Transverse colon (tissue), 4 donors: ENCODE results near the gene KDM1B. TPM values are rescaled to one million over a fixed set of nuclear protein-coding genes. Genes with fewer than 3 reads are reported as not detected.

Source experiments
- DNase-seq: peaks from one replicate; pipeline ENCODE4 v3.0.0-alpha.2; 2019
- H3K27ac ChIP-seq, 4 donors: fragments of 200-600 bp; sonication (generic); 2 replicates each; pipeline ENCODE4 v1.5.1; 2016 to 2018; ENCODE audit warnings: inconsistent platforms in 4 of 4
- H3K27me3 ChIP-seq: fragments of 200-600 bp; sonication (generic); 2 replicates; pipeline ENCODE4 v1.5.1; 2017; ENCODE audit warnings: inconsistent platforms
- H3K36me3 ChIP-seq, 4 donors: fragments of 200-600 bp; sonication (generic); 2 replicates each; pipeline ENCODE4 v1.5.1; 2017 to 2019; ENCODE audit warnings: inconsistent platforms in 4 of 4
- H3K4me1 ChIP-seq, 4 donors: fragments of 200-600 bp; sonication (generic); 2 replicates each; pipeline ENCODE4 v1.5.1; 2017 to 2020; ENCODE audit warnings: inconsistent platforms in 4 of 4
- H3K4me3 ChIP-seq, 4 donors: fragments of 200-600 bp; sonication (generic); 1 replicate in 1 of 4; 2 replicates in 3 of 4; pipeline versions ENCODE4 v1.5.1 to v1.6.1; 2017 to 2019; ENCODE audit warnings: inconsistent platforms in 4 of 4
- H3K9me3 ChIP-seq, 2 donors: fragments of 200-600 bp; sonication (generic); 2 replicates each; pipeline ENCODE4 v1.5.1; 2017 to 2019; ENCODE audit warnings: inconsistent platforms in 2 of 2
- EP300 ChIP-seq: sonication (generic); formaldehyde crosslinking; IDR thresholded peaks from one replicate; pipeline ENCODE4 v1.6.1; 2017; ENCODE audit warnings: antibody characterized with exemption, low read depth
- POLR2A ChIP-seq: fragments of 450-650 bp; IDR thresholded peaks from one replicate; pipeline ENCODE4 v1.6.1; 2016; ENCODE audit warnings: antibody characterized with exemption, mild to moderate bottlenecking, moderate library complexity
- POLR2AphosphoS5 ChIP-seq, 3 donors: sonication (generic); formaldehyde crosslinking; IDR thresholded peaks; one replicate each; pipeline ENCODE4 v1.6.1; 2016; ENCODE audit warnings: antibody characterized with exemption in 3 of 3
- WGBS, 2 donors: methylation state at CpG; one replicate each; pipeline ENCODE4 v1.1.5; 2018; ENCODE audit warnings: low coverage in 1 of 2; 5-methylcytosine and 5-hydroxymethylcytosine counted together
- in situ Hi-C, 4 donors: fragments of 200-750 bp; cut with MboI; loops; one replicate each; pipeline versions ENCODE4 v1.15.0 to v1.15.1; 2017; ENCODE audit warnings: low sequenced_read_pairs in 3 of 4, low pct_ligation_motif_present in 1 of 4, low pct_unique_long_range_greater_than_20kb in 1 of 4
- intact Hi-C: fragments of 100-400 bp; cut with DNase I; formaldehyde crosslinking; loops from one replicate; pipeline ENCODE4 v1.15.1; 2023; ENCODE audit warnings: low total_unique reads
- total RNA-seq, 4 donors: library from RNA; depleted of rRNA; stranded (reverse); fragments of >200 nt; gene quantifications; one replicate each; pipeline ENCODE4 v1.1.0, GENCODE V29; 2016
- TF ChIP-seq, protein P1 (sequence below), 5 experiments: fragments of 200-600 bp in 3 of 5; fragments of 450-650 bp in 2 of 5; sonication (generic) in 3 of 5; IDR thresholded peaks; 1 replicate in 2 of 5; 2 replicates in 3 of 5; pipeline ENCODE4 v1.5.1; 2016 to 2017; ENCODE audit warnings: antibody characterized with exemption in 5 of 5, inconsistent platforms in 3 of 5, mild to moderate bottlenecking in 2 of 5, moderate library complexity in 1 of 5

Gene KDM1B
- total RNA-seq, 4 donors from 2014 or later: 18.9 to 70.7 (median 40.0) TPM

DNA sequence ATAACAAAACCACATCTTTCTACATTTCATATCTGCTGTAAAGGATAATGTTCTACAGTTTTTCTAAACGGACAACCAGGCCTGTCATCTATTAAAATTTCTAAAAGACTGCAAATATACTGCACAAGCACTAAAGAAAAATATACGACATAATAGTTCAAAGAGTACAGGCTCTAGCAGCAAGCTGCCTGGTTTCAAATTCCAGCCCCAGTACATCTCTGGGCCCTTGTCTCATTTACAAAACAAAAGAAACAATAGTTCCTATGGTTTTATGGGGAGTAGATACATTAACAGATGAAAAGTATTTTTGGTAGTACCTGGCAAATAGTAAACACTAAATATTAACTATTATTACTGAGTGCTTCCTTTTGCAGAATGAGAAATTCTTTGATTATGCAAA, 85.0 kb downstream of the KDM1B start:
- DNase-seq: no peak
- intact Hi-C loops (no loop called here), in situ Hi-C loops (no loop called here)
- Histone ChIP-seq H3K27me3 (no peaks in the 10 kb centered on the region), H3K9me3 (no peaks in the 10 kb centered on the region), H3K4me1 (peaks cover 0 to 14% (median 0%) of the 10 kb centered on the region in 4 donors), H3K36me3 (peaks cover 0 to 18% (median 6%) of the 10 kb centered on the region in 4 donors), H3K27ac (no peak overlapping the region), H3K4me3 (no peak overlapping the region)
- TF ChIP-seq POLR2A (no peak), POLR2AphosphoS5 (IDR thresholded peaks at IDR 0.05) (no peak), EP300 (no peak)
- WGBS, 2 donors: 62 to 63% methylated on average over 2 of the region's 2 CpGs

DNA sequence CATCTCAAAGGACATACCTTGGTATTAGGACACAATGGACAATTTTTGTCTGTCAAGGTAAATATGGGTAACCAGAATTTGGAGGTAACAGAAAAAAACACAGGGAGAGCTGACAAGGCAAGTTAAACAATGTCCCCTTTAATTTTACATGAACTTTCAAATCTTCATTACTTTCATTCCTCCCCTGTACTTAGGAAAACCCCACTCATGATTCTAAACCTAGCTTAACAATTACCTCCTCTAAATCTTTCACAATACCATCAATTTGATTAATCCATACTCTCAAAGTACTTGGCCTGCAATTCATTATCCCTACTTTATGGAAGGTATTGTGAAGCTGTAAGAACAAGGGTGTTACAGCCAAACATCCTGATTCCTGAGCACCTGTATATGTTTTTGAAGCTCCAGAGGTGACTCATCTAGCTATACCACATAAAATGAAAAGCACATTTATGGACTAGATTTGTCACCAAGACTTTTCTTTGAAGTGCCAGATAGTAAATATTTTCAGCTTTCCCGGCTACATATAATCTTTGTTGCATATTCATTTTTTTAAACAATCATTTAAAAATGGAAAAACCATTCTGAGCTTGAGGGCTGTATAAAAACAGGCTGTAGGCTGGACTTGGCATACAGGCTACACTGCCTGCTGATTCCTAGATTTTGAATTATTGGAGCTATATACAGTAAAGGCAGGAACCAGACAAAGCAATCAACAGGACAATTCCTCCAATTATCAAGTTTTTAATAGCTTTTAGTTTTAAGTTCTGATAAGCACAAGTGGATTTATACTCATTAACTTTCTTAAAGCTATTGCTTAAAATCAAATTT, 86.2 kb downstream of the KDM1B start:
- no peak overlapping the region for H3K4me3 ChIP-seq
- H3K27me3 ChIP-seq: no peaks in the 10 kb centered on the region
- no peak for TF ChIP-seq POLR2A
- TF ChIP-seq EP300: no peak
- TF ChIP-seq, protein P1, sequence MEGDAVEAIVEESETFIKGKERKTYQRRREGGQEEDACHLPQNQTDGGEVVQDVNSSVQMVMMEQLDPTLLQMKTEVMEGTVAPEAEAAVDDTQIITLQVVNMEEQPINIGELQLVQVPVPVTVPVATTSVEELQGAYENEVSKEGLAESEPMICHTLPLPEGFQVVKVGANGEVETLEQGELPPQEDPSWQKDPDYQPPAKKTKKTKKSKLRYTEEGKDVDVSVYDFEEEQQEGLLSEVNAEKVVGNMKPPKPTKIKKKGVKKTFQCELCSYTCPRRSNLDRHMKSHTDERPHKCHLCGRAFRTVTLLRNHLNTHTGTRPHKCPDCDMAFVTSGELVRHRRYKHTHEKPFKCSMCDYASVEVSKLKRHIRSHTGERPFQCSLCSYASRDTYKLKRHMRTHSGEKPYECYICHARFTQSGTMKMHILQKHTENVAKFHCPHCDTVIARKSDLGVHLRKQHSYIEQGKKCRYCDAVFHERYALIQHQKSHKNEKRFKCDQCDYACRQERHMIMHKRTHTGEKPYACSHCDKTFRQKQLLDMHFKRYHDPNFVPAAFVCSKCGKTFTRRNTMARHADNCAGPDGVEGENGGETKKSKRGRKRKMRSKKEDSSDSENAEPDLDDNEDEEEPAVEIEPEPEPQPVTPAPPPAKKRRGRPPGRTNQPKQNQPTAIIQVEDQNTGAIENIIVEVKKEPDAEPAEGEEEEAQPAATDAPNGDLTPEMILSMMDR (IDR thresholded peaks at IDR 0.05): no peak
- TF ChIP-seq POLR2AphosphoS5 (IDR thresholded peaks at IDR 0.05): no peak
- DNase-seq: no peak
- WGBS, 2 donors: 18 to 36% methylated on average over 1 of the region's 1 CpG
- in situ Hi-C loops: no loop called here
- peaks cover 0 to 25% (median 4%) of the 10 kb centered on the region in 4 donors for H3K4me1 ChIP-seq
- no peaks in the 10 kb centered on the region for H3K9me3 ChIP-seq
- H3K36me3 ChIP-seq: peaks cover 0 to 6% (median under 1%) of the 10 kb centered on the region in 4 donors
- intact Hi-C loops: no loop called here
- no peak overlapping the region for H3K27ac ChIP-seq

DNA sequence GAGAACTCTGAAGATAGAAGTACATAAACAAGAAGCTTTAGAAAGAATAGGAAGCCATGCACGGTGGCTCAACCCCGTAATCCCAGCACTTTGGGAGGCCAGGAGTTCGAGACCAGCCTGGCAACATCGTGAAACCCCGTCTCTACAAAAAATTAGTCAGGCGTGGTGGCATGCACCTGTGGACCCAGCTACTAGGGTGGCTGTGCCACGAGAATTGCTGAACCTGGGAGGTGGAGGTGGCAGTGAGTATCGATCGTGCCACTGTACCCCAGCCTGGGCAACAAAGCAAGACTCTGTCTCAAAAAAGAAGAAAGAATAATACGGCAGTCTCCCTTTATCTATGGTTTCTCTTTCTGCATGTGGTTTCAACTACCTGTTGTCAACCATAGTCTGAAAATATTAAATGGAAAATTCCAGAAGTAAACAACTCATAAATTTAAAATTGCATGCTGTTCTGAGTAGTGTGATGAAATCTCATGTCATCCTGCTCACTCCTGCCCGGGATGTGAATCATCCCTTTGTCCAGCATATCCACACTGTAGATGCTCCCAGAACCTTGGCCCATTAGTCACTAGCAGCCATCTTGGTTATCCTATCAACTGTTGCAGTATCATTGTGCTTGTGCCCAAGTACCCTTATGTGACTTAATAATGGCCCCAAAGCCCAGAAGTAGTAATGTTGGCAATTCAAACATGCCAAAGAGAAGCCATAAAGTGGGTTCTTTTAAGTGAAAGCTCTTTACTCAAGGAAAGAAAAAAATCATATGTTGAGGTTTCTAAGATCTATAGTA, 87.0 kb downstream of the KDM1B start:
- H3K36me3 ChIP-seq: no peaks in the 10 kb centered on the region
- intact Hi-C loops (no loop called here), in situ Hi-C loops (no loop called here)
- no peaks in the 10 kb centered on the region for H3K9me3 ChIP-seq
- H3K4me3 ChIP-seq: no peak overlapping the region
- H3K4me1 ChIP-seq: peaks cover 0 to 33% (median 8%) of the 10 kb centered on the region in 4 donors
- WGBS, 2 donors: 75 to 82% methylated on average over 7 to 11 of the region's 11 CpGs
- H3K27ac ChIP-seq: peak overlapping the region in 1 of 4 donors; percentile 32
- TF ChIP-seq EP300 (no peak), POLR2A (no peak), POLR2AphosphoS5 (IDR thresholded peaks at IDR 0.05) (peak in 1 of 3 donors; percentile 5)
- DNase-seq: no peak
- no peaks in the 10 kb centered on the region for H3K27me3 ChIP-seq

DNA sequence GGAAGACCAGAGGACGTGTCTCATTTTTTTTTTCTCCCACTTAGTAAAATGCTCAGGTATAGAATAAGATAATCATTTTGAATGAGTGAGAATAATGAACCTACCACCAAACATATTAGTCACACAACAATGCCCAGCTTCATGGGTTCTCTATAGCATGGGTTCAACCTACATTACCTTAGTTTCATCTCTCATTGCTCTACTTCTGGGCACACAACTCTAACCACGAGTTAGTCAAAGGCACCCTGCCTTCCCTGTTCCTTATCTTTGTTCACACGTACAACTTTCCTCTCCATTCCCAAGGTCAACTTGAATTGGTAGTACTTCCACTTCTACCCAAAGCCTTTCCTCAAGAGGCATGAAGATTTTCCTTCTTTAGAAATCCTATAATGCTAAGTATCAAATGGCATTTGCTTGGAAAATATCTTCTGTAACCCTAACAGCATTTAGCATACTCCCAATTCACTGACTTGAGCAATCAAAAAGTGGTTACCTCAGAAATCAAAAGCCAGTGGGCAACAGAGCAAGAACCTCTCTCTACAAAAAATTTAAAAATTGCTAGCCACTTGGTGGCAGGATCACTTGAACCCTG, 88.2 kb downstream of the KDM1B start:
- Histone ChIP-seq H3K9me3 (no peaks in the 10 kb centered on the region), H3K4me1 (peaks cover 0 to 36% (median 9%) of the 10 kb centered on the region in 4 donors), H3K27me3 (no peaks in the 10 kb centered on the region), H3K36me3 (no peaks in the 10 kb centered on the region), H3K27ac (no peak overlapping the region), H3K4me3 (no peak overlapping the region)
- intact Hi-C loops: no loop called here
- TF ChIP-seq, protein P1 (IDR thresholded peaks at IDR 0.05): no peak
- no peak for TF ChIP-seq EP300
- no peak for TF ChIP-seq POLR2A
- TF ChIP-seq POLR2AphosphoS5 (IDR thresholded peaks at IDR 0.05): no peak
- in situ Hi-C loops: no loop called here
- DNase-seq: no peak
- 64 to 65% methylated on average over 3 of the region's 3 CpGs for WGBS, 2 donors
